ENCODE data around the gene POLR3GL.

DNA sequence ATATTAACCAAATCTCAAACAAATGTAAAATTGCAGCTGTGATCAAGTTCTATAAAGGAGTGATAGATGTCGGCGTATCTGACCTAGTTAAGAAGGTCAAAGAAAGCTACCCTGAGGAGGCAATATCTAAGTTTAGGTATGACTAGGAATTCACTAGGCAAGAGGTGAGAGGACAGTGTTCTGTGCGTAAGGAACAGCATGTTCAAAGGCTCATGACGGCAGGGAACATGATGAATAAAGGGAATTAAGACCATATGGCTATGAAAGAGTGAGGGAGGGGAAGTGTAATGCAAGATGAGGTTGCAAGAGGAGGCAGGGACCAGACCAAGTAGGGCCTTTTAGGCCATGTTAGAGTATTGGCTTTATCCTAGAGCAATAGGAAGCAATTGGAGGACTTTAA is 15.3 kb upstream of the POLR3GL start:
- no peak for TF ChIP-seq POLR2A (IDR thresholded peaks at IDR 0.05)
- TF ChIP-seq, protein P1, sequence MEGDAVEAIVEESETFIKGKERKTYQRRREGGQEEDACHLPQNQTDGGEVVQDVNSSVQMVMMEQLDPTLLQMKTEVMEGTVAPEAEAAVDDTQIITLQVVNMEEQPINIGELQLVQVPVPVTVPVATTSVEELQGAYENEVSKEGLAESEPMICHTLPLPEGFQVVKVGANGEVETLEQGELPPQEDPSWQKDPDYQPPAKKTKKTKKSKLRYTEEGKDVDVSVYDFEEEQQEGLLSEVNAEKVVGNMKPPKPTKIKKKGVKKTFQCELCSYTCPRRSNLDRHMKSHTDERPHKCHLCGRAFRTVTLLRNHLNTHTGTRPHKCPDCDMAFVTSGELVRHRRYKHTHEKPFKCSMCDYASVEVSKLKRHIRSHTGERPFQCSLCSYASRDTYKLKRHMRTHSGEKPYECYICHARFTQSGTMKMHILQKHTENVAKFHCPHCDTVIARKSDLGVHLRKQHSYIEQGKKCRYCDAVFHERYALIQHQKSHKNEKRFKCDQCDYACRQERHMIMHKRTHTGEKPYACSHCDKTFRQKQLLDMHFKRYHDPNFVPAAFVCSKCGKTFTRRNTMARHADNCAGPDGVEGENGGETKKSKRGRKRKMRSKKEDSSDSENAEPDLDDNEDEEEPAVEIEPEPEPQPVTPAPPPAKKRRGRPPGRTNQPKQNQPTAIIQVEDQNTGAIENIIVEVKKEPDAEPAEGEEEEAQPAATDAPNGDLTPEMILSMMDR (IDR thresholded peaks at IDR 0.05): no peak

Measured in right lobe of liver (tissue), 4 donors.